DMS153 treated with DMSO at 0.1 percent for 48 hours (cell line): ENCODE data around the gene MAD1L1.

Experiments
- DNase-seq: peaks from one replicate; lab custom pipeline; 2025; ENCODE audit not compliant: unreplicated experiment; lab: John Stamatoyannopoulos, UW

Gene MAD1L1

DNA sequence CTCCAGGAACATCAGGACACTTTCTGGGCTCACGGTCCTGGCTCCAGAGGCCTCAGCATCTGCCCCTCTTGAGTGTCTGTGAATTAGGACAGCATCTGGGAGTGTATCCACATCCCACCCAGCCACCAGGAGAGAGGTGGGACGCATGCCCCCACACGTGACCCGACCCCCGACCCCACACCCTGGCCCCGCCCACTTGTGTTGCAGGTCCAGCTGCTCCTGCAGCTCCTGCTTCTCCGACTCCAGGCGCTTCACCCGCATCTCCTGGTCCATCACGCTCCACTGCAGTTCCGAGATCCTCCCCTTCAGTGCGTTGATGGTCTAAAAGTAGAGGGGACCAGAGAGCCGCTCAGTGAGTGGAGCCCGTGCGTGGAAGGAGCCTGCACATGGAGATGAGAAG, 13.6 kb downstream of the MAD1L1 start:
- DNase-seq, result no peak

DNA sequence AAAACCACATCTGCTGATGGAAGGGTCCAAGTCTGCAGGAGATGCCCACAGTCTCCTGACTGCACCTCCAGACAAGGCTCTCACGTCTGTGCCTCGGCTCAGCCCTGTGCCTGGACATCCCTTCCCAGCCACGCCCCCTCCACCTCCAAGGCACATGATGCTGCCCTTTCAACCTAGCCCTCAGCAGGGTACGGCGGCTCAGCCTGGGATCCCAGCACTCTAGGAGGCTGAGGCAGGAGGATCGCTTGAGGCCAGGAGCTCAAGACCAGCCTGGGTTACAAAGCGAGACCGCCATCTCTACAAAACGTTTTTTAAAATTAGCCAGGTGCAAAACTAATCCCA, 14.3 kb downstream of the MAD1L1 start:
- no peak for DNase-seq

DNA sequence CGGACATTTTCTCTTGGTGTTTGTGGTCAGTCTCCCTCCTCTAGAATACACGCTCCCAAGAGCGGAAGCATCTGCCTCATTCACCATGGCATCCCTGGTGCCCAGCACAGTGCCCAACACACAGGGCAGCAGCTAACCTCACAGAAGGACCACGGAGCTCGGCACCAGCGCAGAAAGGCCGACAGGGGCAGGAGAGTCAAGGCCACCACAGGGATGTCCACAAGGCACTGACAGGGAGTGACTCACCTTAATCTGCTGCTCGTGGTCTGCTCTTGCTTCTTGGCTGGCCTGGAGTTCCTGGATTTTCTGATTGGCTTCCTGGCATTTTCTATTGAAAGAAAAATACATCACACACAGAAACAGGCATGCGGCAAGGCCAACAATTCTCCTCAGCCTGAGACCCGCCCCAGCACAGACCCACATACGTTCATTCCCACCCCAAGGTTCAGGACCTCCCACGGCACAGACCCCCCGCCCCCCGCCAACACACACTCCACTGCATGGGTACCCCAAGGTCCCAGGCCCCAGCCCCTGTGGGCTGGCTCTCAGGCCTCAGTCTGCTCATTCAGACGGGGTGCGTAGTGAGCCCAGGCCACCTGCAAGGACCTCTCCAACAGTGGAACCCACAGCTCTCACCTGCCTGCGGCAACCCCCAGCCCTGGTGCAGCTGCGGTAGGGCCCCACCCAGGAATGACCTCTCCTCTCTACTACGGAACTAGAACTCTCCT, 14.9 kb downstream of the MAD1L1 start:
- DNase-seq, result no peak

DNA sequence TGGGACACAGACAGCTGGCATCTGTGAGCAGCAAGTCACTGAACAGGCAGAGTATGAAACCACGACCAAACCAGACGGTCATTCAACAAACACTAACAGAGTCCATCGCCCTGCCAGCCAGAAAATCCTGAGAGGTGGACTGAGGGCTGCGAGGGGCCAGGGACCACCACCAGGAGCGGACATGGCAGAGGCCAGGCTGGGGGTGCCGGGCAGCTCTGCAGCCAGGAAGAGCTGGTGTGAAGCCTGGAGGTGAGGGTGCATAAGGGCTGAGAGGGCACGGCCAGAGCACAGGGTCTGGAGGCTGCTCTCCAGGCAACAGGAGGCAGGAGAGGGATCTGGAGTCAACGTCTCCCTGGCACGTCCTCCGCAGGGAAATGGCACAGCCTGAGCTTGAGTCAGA, 15.5 kb downstream of the MAD1L1 start:
- DNase-seq, result no peak

DNA sequence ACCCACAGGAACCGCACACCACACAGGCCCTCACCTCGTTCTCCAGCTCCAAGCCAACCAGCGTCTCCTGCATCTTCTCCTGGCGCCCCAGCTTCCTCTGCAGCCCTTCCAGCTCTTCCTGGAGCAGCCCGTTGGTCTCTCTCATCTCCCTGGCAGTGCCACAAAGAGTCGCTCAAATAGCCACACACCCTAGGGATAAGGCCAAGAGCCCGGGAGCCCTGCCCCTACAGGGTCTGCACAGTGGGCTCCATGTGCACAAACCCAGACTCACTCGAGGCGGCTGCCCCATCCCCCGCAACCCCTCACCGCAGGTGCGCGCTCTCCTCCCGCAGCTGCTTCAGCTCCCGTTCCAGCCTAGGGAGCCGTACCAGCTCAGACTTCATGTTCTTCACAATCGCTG, 16.9 kb downstream of the MAD1L1 start:
- DNase-seq, result no peak

DNA sequence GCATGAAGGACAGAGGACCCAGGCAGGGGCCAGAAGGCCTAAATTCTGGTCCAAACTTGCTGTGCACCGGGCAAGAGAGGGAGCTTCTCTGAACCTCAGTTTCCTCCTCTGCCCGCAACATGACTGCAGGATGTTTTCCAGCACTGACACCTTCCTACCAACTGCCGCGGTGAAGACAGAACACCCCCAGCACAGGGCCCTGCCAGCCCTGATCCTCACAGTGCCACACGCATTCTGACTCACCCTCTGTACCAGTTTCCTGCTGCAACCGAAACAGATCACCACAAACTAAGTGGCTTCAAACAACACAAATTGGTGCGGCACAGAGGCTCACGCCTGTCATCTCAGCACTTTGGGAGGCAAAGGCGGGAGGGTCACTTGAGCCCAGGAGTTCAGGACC, 18.1 kb downstream of the MAD1L1 start:
- no peak for DNase-seq

DNA sequence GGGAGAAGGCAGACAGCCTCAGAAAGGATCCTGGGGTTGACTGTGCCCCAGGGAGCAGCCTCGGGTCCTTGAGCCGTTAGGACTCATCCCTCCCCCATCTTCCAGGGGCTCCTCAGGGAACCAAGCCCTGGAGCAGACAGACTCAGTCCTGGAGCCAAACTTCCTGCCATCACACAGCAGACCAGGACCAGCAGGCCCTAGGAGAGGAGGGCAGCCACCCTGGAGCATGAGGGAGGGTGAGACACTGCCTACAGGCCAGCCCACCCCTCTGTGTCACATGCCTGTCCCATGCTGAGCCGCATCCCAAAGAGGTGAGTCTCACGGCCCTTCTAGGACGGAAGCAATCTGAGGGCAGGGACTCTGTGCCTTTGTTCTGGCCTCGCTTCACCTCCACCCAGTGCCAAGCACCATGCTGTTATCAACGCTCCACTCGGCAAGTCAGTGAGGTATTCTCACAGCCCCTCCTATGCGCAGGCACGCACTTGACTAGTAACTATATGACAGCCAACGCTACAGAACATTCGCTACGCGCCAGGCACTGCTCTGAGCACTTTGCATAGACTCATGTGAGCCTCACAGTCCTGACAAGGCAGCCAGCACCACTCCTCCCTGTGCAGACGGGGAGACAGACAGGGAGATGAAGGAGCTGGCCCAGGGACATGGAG, 19.1 kb downstream of the MAD1L1 start:
- no peak for DNase-seq

DNA sequence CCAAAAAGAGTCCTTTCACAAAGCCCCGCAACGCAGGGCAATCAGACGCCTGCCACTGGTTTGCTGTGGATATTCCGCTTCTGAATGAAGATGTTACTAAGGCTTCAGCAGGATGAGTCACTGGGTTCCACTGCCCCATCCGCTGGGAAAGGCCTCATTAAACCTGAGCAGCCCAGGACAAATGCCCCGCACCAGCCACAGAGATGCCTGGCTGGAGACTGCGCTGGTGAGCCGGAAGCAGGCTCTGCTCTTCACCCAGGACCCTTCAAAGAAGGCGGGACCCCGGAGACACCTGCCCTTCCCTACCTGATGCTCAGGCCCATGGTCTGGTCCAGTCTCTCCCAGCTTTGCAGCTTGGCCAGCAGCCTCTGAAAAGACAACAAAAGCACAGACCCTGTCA, 19.8 kb downstream of the MAD1L1 start:
- no peak for DNase-seq

DNA sequence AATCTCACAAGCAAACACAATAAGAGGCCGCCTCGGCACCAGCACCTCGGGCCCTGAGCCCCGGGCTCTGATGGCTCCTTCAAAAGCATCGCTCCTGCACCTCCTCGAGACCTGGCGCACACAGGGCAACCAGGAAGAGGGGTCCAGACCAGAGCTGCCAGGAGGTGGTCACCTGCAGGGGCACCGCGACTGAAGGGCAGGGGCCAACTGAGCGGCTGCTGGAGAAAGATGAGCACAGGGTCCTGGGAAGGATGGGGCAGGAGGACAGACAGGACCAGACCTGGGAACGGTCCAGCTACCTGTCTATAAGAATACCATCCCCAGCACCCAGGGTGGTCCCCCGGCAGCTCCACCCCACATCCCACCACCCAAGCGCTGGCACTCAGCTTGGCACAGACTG, 20.8 kb downstream of the MAD1L1 start:
- DNase-seq, result no peak

DNA sequence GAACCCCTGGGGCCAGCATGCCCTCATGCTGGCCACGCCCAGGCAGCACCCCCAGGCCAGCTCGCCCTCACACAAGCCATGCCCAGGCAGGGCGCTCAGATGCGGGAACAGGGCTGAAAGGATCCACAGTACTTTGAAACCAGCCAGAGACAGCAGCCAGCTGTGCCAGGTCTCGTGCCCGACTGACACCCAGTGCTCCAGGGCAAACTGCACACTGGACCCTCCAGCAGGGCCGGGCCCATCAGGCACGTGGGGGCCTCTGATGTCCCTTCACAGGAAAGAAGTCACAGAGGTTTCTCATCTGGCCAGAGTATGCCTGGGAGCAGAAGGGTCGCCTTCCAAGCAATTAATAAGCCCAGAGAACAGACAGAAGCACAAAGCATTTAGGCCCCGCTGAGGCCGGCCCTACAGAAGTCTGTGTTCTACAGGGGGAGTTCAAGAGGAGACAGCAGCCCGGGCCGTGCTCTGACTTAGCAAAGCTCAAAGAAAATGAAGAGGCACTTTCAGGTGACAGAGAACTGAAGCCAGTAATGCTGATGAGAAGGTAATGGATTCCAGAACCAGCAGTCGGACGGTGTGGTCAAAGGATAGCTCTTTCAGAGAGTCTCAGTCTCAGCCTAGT, 21.4 kb downstream of the MAD1L1 start:
- no peak for DNase-seq

DNA sequence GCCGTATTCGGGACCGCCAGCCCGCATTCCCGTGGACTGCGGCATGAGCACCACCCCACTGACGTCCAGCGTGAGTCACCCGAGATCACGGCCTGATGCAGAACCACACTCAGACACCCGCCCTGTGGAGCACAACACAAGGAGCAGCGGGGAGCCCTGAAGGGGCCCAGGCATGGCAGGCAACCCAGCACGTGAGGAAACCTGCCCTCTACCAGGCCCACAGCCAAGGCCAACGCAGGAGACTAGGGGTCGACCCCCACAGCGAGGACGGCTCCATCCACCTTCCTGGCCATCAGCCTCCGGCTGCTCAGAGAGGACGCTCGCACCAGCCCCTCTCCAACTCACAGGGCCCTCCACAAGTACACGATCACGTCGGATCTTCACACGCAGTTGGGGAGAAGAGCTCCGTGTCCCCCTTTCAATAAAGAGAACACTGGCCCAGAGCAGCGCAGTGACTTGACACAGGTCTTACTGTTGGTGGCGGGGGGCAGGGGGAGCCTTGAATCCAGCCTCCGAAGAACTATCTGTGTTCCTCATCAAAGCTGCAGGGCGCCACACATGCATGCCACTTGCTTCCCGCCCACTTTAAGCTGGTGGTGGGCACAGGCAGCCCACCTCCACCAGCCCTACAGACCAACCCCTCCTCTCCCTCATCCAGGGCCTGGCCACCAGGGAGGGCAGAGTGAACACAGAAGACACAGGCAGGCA, 22.0 kb downstream of the MAD1L1 start:
- no peak for DNase-seq

DNA sequence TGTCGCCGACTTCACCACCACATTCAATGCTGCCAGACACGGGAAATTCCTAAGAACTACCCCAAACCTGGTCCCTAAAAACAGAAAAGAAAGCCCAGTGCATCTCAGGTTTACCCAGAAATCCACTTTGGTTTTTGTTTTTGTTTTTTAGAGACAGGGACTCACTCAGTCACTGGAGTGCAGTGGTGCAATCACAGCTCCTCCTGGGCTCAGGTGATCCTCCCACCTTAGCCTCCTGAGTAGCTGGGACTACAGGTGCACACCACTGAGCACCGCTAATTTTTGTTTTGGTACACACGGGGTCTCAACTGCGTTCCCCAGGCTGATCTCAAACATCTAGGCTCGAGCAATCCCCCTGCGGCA, 22.8 kb downstream of the MAD1L1 start:
- no peak for DNase-seq

DNA sequence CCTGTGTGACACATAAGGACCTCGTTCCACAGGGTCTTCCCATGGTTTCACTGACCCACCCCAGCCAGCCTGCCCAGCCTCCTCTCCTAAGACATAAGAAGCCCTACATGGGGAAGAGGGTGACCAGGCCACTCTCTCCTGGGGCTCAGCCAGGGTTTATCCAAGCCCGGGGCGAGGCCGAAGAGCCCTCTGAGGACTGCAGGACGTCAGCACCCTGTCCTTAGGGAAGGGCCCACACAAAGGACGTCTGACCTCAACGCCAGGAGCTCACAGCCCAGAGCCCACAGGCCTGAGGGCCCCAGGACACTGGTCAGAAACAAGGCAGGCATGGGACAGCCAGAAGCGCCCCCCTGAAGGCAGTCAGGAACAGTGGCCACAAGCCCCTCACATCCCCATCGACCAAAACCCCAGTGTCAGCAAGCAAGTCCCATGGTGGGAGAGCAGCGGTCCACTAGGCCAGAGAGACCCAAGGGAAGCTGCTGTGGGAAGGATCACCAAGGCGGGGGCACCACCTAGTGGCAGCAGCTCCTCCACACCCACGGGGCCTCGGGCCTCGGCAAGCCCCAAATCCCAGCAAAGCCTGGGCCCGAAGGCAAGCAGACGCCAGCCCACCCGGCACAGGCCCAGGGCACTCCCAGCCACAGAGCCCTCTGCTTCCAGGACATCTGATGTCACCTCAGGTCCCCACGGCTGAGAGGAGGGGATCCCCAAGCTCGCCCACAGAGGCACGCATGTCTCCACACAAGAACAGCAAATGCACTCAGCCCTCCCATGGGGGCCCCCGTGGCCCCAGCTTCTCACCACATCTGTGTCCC, 23.4 kb downstream of the MAD1L1 start:
- no peak for DNase-seq

DNA sequence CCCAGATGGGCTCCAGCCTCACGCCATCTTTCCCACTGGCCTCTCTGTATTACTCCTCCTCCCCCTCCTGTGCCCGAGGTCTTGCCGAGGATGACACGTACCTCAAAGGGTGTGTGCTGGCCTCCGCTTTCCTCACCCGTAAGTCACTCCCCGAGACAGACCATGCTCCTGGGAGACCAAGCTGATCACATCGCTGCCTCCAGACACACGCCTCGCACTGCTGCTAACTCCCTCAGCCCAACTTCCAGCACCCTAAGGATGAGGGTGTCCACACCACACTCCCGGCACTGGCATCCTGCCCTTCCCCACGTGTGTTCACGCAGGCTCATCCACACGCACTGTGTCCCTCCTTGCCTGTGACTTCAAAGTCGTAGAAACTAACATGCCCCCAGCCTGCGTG, 24.0 kb downstream of the MAD1L1 start:
- no peak for DNase-seq

DNA sequence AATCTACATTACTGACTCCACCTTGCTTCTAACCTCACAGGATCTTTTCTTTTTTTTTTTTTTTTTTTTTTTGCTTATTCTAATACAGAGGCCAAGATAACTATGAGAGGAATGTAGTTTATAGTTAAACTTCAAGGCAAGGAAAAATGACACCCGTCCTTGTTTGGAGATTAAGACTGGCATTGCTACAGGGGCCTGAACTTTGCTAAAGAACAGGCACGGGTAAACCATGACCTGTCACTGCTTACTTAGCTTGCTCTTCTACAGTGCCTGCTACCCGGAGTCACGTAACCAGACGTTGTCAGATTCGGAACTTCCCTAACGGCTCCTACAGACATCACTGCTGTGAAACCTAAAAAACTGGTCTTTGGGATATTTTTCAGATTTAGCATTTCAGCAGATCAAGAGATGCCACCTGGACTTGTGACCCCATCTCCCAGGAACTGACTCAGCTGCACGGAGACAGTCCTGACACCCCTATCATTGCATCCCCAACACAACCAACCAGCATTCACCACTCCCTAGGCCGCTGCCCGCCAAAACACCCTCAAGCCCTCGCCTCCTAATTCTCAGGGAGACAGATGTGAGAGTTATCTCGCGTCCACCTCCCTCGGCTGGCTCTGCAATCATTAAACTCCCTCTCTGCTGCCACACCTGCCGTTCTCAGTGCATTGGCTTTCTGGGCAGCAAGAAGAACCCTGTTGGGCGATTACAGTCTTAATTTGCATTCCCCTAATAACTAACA, 27.5 kb downstream of the MAD1L1 start:
- no peak for DNase-seq

DNA sequence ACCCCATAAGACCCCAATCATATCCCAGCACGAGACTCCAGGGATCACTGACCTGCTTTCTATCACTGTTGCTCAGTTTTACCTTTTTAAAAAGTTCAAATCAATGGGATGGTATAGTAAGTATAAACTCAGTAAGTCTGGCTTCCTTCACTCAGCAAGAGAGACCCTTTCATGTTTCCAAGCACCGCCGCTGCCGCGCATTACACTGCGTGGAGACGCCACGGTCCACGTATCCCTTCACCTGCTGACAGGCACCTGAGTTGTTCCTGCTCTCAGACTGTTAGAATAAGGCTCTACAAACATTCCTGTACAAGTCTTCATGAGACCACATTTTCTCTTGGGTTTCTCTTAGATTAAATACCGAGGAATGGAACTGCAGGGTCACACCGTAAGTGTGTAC, 28.3 kb downstream of the MAD1L1 start:
- no peak for DNase-seq

DNA sequence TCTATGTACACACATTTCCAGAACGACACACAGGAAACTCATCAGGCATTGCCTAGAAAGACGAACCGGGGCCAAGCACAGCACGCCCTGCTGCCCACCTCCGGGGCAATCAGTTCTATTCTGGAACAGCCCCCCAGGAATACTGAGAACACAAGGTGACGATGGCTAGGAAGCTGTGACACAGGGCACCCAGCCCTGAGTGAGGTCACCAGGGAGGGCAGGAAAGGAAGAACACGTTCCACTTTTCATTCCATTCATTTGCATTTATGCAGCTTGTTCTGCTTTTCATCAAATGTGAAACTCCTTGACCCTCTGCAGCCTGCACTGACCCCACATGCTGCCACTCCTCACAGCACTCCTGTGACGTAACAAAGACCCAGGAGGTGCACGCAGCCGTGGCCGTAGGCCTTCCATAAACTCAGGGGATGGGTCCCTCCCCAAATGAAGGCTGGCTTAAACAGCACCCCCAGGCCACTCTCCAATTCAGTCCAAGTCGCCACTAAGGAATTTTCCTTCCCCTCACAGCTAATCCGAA, 28.9 kb downstream of the MAD1L1 start:
- DNase-seq, result no peak

DNA sequence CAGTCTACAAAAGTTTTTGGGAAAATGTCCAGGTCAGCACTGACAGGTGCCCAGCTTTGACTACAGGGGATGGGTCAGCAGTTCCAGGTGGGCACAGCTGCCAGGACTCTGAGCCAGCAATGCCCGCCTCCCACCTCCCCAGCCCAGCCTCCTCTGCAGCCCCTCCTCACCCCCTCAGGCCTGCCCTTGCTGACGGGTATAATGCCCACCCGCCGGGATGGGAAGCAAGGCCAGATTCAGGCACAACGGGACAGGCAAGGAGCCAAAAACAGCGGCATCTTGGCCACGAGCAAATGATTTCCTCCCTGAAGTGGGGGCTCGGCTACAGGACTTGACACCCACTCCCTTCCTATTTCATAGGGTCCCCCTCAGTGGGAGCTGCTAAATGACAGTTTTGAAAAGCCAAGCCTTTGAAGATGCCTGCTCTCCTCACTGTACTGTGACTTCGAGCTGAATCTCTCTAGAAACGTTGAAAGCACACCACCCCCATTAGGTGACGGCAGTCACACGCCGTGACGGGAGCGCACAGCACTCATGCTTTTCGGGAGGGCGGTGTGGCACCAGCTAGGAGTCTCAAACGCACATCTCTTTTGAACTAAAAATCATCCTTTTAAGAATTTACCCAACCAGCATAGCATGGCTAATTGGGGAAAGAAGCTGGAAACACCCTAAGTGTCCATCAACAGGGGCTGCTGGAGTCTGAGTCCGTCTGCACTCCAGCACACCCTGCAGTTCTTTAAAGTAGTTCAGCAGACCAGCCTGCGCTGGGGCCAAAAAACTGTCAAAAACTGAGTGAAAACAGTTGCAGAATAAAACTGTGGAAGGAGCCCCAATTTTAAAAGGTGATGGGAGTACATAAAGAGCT, 29.6 kb downstream of the MAD1L1 start:
- DNase-seq, result no peak

DNA sequence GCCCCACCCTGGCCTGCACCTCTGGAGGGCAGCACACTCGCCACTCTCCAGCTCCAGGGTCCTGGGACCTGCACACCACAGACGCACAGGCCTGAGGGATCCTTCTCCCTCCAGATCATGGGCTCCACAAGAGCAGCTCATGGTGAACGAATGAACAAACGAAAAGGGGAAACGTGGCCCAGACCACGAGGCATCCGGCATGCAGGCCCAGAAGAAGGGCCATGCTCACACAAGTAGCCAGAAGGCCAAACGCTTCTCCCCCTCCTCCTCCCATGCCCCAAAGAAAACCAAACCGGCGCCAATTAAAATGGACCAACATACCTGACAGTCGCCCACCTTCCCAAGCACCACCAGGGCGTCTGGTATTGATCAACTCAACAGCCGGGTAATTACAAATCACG, 30.4 kb downstream of the MAD1L1 start:
- no peak for DNase-seq
